ENCODE data around the gene APOL1.

- no peak for TF ChIP-seq ZFP30 (CRISPR knock-in tag; IDR thresholded peaks at IDR 0.05)
- TF ChIP-seq PATZ1 (CRISPR knock-in tag; IDR thresholded peaks at IDR 0.05; ENCODE audit: borderline replicate concordance), result no peak
- TF ChIP-seq OSR1 (CRISPR knock-in tag; IDR thresholded peaks at IDR 0.05), result no peak
- no peak for TF ChIP-seq CREB5 (CRISPR knock-in tag; IDR thresholded peaks at IDR 0.05; ENCODE audit: low read depth)
- TF ChIP-seq ARNTL (CRISPR knock-in tag; IDR thresholded peaks at IDR 0.05; ENCODE audit: borderline replicate concordance, low read depth), result no peak
Observed at GRCh38 chr22:36253523-36254490, 874 bp downstream of the APOL1 start.

Measured in SK-N-SH treated with all-trans-retinoic acid at 6 μM for 48 hours (cell line).